B cell (primary cell): ENCODE measurements around the gene GOLGA6L1.

Experiments
- CTCF ChIP-seq: fragments of 200-600 bp; IDR thresholded peaks from one replicate; pipeline ENCODE4 v1.8.0; 2022; ENCODE audit warnings: antibody characterized with exemption, mild to moderate bottlenecking
- EZH2 ChIP-seq: IDR thresholded peaks from 2 replicates; pipeline ENCODE4 v1.6.1; 2012; ENCODE audit warnings: borderline replicate concordance, low read depth, mild to moderate bottlenecking, moderate library complexity, low read length; ENCODE audit not compliant: insufficient read depth, poor library complexity, severe bottlenecking

DNA sequence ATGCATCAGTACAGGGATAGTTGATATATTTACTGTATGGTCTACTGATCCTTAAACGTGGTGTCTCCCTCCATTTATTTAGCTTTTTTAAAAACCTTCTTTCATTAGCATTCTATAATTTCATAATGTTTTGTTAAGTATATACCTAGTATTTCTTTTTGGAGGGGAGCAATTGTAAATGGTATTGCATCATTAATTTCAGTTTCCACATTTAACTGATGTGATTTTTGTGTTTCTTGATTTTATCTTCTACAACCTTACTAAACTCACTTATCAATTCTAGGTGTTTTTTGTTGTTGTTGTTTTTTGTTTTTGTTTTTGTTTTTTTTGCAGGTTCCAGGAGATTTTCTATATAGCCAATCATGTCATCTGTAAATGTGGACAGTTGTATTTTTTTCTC lies 18.4 kb downstream of the GOLGA6L1 start:
- TF ChIP-seq CTCF (no peak), EZH2 (no peak)
